OCI-LY7 (cell line): ENCODE data around the gene CNN1.

Source experiments
- EZH2phosphoT487 ChIP-seq: fragments of 200-600 bp; sonication (generic); IDR thresholded peaks from 2 replicates; pipeline ENCODE4 v1.6.1; 2018; ENCODE audit warnings: low read depth, borderline replicate concordance, mild to moderate bottlenecking, mixed run types, antibody characterized with exemption, low read length, moderate library complexity, mixed read lengths
- TF ChIP-seq, protein P1 (sequence below): fragments of 200-600 bp; sonication (generic); conservative IDR thresholded peaks from 2 replicates; pipeline ENCODE4 v1.5.1; 2014; ENCODE audit warnings: mild to moderate bottlenecking, antibody characterized with exemption, low read length, moderate library complexity, mixed read lengths

DNA sequence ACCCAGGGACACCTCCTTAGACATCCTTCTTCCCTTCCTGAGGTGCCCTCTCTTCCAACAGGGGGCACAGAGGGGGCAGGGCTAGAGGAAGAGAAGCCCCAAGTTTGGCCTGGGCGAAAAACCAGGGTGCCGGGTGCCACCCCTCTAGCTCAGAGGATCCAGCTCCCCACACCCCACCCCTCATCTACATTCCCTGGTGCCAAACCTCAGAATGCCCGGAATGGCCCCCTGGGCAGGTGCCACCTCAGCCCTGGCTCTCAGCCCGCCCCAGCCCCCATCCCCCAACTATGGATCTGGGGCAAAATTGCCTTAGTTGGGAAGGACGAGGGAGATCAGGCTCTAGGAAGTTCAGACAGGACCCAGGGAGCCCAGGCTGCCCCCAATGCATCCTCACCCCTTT, 2.0 kb downstream of the CNN1 start:
- TF ChIP-seq, protein P1, sequence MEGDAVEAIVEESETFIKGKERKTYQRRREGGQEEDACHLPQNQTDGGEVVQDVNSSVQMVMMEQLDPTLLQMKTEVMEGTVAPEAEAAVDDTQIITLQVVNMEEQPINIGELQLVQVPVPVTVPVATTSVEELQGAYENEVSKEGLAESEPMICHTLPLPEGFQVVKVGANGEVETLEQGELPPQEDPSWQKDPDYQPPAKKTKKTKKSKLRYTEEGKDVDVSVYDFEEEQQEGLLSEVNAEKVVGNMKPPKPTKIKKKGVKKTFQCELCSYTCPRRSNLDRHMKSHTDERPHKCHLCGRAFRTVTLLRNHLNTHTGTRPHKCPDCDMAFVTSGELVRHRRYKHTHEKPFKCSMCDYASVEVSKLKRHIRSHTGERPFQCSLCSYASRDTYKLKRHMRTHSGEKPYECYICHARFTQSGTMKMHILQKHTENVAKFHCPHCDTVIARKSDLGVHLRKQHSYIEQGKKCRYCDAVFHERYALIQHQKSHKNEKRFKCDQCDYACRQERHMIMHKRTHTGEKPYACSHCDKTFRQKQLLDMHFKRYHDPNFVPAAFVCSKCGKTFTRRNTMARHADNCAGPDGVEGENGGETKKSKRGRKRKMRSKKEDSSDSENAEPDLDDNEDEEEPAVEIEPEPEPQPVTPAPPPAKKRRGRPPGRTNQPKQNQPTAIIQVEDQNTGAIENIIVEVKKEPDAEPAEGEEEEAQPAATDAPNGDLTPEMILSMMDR = no peak
- no peak for TF ChIP-seq EZH2phosphoT487
